CD8-positive, alpha-beta memory T cell (primary cell): ENCODE data around the gene TSTD1. TPM values are rescaled to one million over a fixed set of nuclear protein-coding genes. Genes with fewer than 3 reads are reported as not detected.
A peak's percentile ranks its signal among the peaks of the same experiment; 100 is the strongest.
"Not testable (repeated sequence)": the region's sequence is repeated elsewhere in the genome, so short reads cannot be mapped to it uniquely, and the experiment has no call there.

Experiments used
- CTCF ChIA-PET: fragments of 350-600 bp; sonication (Branson Sonifier 250); formaldehyde crosslinking; loops from one replicate; lab custom pipeline; 2021; ENCODE audit warnings: antibody characterized with exemption; lab: Charles Lee
- POLR2A ChIA-PET: fragments of 350-600 bp; sonication (Branson Sonifier 250); formaldehyde crosslinking; loops from one replicate; lab custom pipeline; 2021; ENCODE audit warnings: antibody characterized with exemption; lab: Charles Lee
- DNase-seq, 5 donors: peaks; one replicate each; pipeline versions ENCODE4 v3.0.0 to v3.0.0-alpha.2; 2020 to 2022; ENCODE audit warnings: mixed read lengths in 1 of 5
- H3K27ac ChIP-seq: one replicate; pipeline ENCODE4 v1.7.0; 2013; ENCODE audit warnings: low read depth, mild to moderate bottlenecking, low read length, moderate library complexity
- H3K27me3 ChIP-seq: 2 replicates; pipeline ENCODE4 v1.7.0; 2013; ENCODE audit warnings: low read length, mild to moderate bottlenecking; ENCODE audit not compliant: insufficient read depth, poor library complexity, severe bottlenecking
- H3K36me3 ChIP-seq: 2 replicates; pipeline ENCODE4 v1.7.0; 2013; ENCODE audit warnings: mild to moderate bottlenecking, low read length, moderate library complexity; ENCODE audit not compliant: insufficient read depth
- H3K4me1 ChIP-seq: 2 replicates; pipeline ENCODE4 v1.7.0; 2013; ENCODE audit warnings: mild to moderate bottlenecking, low read length, moderate library complexity; ENCODE audit not compliant: insufficient read depth
- H3K4me3 ChIP-seq: 2 replicates; pipeline ENCODE4 v1.7.0; 2013; ENCODE audit warnings: mild to moderate bottlenecking, low read length
- H3K9me3 ChIP-seq: 2 replicates; pipeline ENCODE4 v1.7.0; 2013; ENCODE audit warnings: mild to moderate bottlenecking, low read length
- H3K27ac Mint-ChIP-seq, 8 donors: one replicate each; pipeline ENCODE4 v1.8.0; 2020 to 2021; ENCODE audit warnings: mixed read lengths in 8 of 8, mild to moderate bottlenecking in 6 of 8, inconsistent platforms in 3 of 8, moderate library complexity in 3 of 8
- H3K27me3 Mint-ChIP-seq, 2 donors: one replicate each; pipeline ENCODE4 v1.8.0; 2020 to 2021; ENCODE audit warnings: mixed read lengths in 2 of 2, mild to moderate bottlenecking in 1 of 2, moderate library complexity in 1 of 2
- H3K36me3 Mint-ChIP-seq, 3 donors: one replicate each; pipeline ENCODE4 v1.8.0; 2020 to 2021; ENCODE audit warnings: mixed read lengths in 3 of 3, inconsistent platforms in 1 of 3, mild to moderate bottlenecking in 1 of 3
- H3K4me1 Mint-ChIP-seq, 3 donors: one replicate each; pipeline ENCODE4 v1.8.0; 2020 to 2021; ENCODE audit warnings: mixed read lengths in 3 of 3, inconsistent platforms in 1 of 3, mild to moderate bottlenecking in 1 of 3
- H3K4me3 Mint-ChIP-seq, 7 donors: one replicate each; pipeline ENCODE4 v1.8.0; 2020 to 2021; ENCODE audit warnings: mixed read lengths in 7 of 7, mild to moderate bottlenecking in 6 of 7, moderate library complexity in 4 of 7, inconsistent platforms in 2 of 7
- H3K9me3 Mint-ChIP-seq, 5 donors: one replicate each; pipeline ENCODE4 v1.8.0; 2020 to 2022; ENCODE audit warnings: mixed read lengths in 5 of 5, mild to moderate bottlenecking in 3 of 5, moderate library complexity in 2 of 5, inconsistent platforms in 1 of 5
- polyA plus RNA-seq: library from polyadenylated mRNA; unstranded; fragments of 300-500 nt; fragmentation: Illumina TruSeq; gene quantifications from one replicate; pipeline ENCODE4 v1.2.3, GENCODE V29; 2021
- total RNA-seq, 2 experiments: library from RNA; stranded (reverse); gene quantifications; one replicate each; pipeline ENCODE4 v1.2.3, GENCODE V29; 2021

TSTD1 gene
- total and polyA plus RNA-seq, 3 experiments from 2014 or later: 40.2 to 288 (median 46.1) TPM

DNA sequence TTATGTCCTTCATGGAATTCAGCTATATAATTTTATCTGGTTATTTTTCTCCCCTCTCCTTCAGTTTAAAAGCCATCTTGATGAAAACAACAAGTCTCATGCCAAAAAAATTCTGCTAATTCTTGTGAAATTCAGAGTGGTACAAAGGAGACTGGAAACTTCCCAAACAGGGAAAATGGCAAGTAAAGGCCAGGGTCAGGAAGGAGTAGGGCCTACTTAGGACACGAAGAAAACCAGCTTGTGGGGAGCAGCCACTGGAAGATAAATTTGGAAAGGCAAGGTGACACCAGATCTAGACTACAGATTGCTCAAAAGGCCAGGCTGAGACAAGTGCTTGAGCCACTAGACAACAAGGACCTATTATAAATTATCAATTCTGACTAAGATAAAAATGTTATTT, 6.4 kb downstream of the TSTD1 start:
- H3K27me3 Mint-ChIP-seq: no peaks in the 10 kb centered on the region
- DNase-seq: no peak
- H3K27ac Mint-ChIP-seq: no peak overlapping the region
- Histone ChIP-seq H3K9me3 (no peaks in the 10 kb centered on the region), H3K36me3 (no peaks in the 10 kb centered on the region), H3K4me3 (no peak overlapping the region), H3K27ac (no peak overlapping the region), H3K27me3 (no peaks in the 10 kb centered on the region), H3K4me1 (peaks cover 4% of the 10 kb centered on the region)
- H3K4me3 Mint-ChIP-seq: no peak overlapping the region
- H3K4me1 Mint-ChIP-seq: peaks cover 7 to 23% (median 18%) of the 10 kb centered on the region in 3 donors
- H3K9me3 Mint-ChIP-seq: no peaks in the 10 kb centered on the region
- H3K36me3 Mint-ChIP-seq: peaks cover 0 to 5% (median 0%) of the 10 kb centered on the region in 3 donors
- ChIA-PET CTCF (interaction anchor here (1.1 to 3.3 kb wide), 2 partner anchors 11 to 34 kb away, joined by 4 to 16 read pairs; partner anchors contain the start of gene F11R), POLR2A (no interaction called here)

DNA sequence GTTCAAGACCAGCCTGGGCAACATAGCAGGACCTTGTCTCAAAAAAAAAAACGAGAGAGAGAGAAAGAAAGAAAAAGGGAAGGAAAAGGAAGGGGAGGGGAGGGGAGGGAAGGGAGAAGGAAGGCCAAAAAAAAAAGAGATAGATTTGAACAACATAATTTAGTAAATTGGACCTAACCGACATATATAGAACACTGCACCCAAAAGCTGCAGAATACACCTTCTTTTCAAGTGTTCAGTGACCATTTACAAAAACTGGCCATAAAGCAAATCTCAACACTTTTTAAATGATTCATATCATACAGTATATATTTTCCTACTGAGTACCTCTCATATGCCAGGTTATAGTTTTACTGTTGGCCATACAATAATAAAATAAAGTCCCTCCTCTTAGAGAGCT, 6.9 kb downstream of the TSTD1 start:
- POLR2A ChIA-PET: no interaction called here
- Histone ChIP-seq H3K9me3 (no peaks in the 10 kb centered on the region), H3K4me3 (no peak overlapping the region), H3K4me1 (no peaks in the 10 kb centered on the region), H3K27me3 (no peaks in the 10 kb centered on the region), H3K36me3 (no peaks in the 10 kb centered on the region), H3K27ac (no peak overlapping the region)
- H3K27me3 Mint-ChIP-seq: no peaks in the 10 kb centered on the region
- CTCF ChIA-PET: interaction anchor here (3.3 kb wide), 1 partner anchor 34 kb away, joined by 16 read pairs; no protein-coding TSS in a partner anchor
- H3K27ac Mint-ChIP-seq: peak overlapping the region in 2 of 8 donors; percentile 15 to 30
- no peak for DNase-seq
- H3K9me3 Mint-ChIP-seq: peaks cover 0 to 2% (median 0%) of the 10 kb centered on the region in 5 donors
- peaks cover 2 to 8% (median 4%) of the 10 kb centered on the region in 3 donors for H3K36me3 Mint-ChIP-seq
- H3K4me1 Mint-ChIP-seq: peaks cover 7 to 19% (median 18%) of the 10 kb centered on the region in 3 donors
- no peak overlapping the region for H3K4me3 Mint-ChIP-seq

DNA sequence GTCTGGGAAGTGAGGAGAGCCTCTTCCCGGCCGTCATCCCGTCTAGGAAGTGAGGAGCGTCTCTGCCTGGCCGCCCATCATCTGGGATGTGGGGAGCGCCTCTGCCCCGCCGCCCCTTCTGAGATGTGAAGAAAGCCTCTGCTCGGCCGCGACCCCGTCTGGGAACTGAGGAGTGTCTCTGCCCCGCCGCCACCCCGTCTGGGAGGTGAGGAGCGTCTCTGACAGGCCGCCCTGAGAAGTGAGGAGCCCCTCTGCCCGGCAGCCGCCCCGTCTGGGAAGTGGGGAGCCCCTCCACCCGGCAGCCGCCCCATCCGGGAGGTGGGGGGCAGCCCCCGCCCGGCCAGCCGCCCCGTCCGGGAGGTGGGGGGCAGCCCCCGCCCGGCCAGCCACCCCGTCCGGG, 9.3 kb downstream of the TSTD1 start:
- H3K36me3 Mint-ChIP-seq: peaks cover 3 to 10% (median 6%) of the 10 kb centered on the region in 3 donors
- H3K27ac ChIP-seq, POLR2A ChIA-PET, H3K27ac Mint-ChIP-seq, H3K27me3 Mint-ChIP-seq, DNase-seq, H3K4me3 ChIP-seq, H3K9me3 ChIP-seq, CTCF ChIA-PET, H3K27me3 ChIP-seq, H3K4me1 ChIP-seq, H3K4me3 Mint-ChIP-seq, H3K9me3 Mint-ChIP-seq, H3K36me3 ChIP-seq: not testable (repeated sequence)
- H3K4me1 Mint-ChIP-seq: peaks cover 7 to 24% (median 14%) of the 10 kb centered on the region in 3 donors

DNA sequence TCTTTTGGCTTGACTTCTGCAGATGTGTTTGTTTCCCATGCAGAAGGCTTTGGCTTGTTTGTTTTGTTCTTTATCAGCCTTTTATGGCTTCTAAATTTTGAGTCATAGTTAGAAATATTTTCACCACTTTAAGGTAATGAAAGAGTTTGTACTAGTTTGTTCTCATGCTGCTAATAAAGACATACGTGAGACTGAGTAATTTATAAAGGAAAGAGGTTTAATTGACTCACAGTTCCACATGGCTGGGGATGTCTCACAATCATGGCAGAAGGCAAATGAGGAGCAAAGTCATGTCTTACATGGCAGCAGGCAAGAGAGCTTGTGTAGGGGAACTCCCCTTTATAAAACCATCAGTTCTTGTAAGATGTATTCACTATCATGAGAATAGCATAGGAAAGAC, 11.8 kb downstream of the TSTD1 start:
- H3K9me3 ChIP-seq, H3K27ac ChIP-seq, H3K27me3 ChIP-seq, H3K4me3 ChIP-seq, H3K9me3 Mint-ChIP-seq, DNase-seq, H3K4me1 ChIP-seq, H3K27ac Mint-ChIP-seq, H3K4me3 Mint-ChIP-seq, POLR2A ChIA-PET, H3K36me3 ChIP-seq, H3K27me3 Mint-ChIP-seq: not testable (repeated sequence)
- Mint-ChIP-seq H3K36me3 (peaks cover 3 to 10% (median 6%) of the 10 kb centered on the region in 3 donors), H3K4me1 (peaks cover 5 to 21% (median 13%) of the 10 kb centered on the region in 3 donors)
- CTCF ChIA-PET: interaction anchor here (0.6 kb wide), 1 partner anchor 36 kb away, joined by 3 read pairs; no protein-coding TSS in a partner anchor

DNA sequence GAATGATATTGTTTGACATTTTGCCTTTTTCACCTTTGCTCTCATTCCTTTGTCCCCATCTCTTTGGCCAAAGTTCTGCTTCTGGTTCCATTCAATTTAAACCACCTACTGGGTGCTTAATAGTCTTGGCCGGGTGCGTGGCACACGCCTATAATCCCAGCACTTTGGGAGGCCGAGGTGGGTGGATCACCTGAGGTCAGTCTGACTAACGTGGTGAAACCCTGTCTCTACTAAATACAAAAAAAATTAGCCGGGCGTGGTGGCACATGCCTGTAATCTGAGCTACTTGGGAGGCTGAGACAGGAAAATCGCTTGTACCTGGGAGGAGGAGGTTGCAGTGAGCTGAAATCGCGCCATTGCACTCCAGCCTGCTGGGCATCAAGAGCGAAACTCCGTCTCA, 16.3 kb downstream of the TSTD1 start:
- ChIA-PET POLR2A (interaction anchor here (2.9 kb wide), 1 partner anchor 16 kb away, joined by 20 read pairs; the partner anchor contains the start of gene TSTD1), CTCF (interaction anchor here (1.7 kb wide), 1 partner anchor 18 kb away, joined by 4 read pairs; no protein-coding TSS in a partner anchor)
- not testable (repeated sequence) for H3K27ac ChIP-seq, H3K27me3 Mint-ChIP-seq, DNase-seq, H3K27me3 ChIP-seq, H3K9me3 Mint-ChIP-seq, H3K9me3 ChIP-seq, H3K36me3 Mint-ChIP-seq, H3K4me3 ChIP-seq, H3K36me3 ChIP-seq
- peak overlapping the region in 6 of 7 donors; percentile 24 to 94 (median 77) for H3K4me3 Mint-ChIP-seq
- peak overlapping the region in 7 of 8 donors; percentile 26 to 91 (median 57) for H3K27ac Mint-ChIP-seq
- peaks cover 26% of the 10 kb centered on the region for H3K4me1 ChIP-seq
- peaks cover 20 to 50% (median 46%) of the 10 kb centered on the region in 3 donors for H3K4me1 Mint-ChIP-seq

DNA sequence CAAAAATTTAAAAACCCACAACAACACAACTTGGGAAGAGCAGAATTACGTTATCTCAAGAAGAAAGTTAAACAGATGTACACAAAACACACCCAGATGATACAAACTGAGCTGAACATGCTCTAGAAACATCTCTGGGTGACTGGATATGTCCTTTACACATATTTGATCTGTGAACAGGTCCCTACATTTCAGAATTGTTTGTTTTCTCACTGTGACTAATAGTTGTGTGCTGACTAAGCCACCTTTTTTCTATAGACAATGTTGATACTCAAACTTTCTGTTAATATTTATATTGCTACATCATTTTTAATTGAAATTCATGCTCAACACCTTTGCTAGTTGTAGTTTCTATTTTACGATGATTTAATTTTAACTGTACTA, 16.8 kb downstream of the TSTD1 start:
- H3K4me1 Mint-ChIP-seq: peaks cover 19 to 55% (median 43%) of the 10 kb centered on the region in 3 donors
- POLR2A ChIA-PET: interaction anchor here (0.7 to 2.9 kb wide), 5 partner anchors 8 to 76 kb away, joined by 3 to 20 read pairs (median 4); partner anchors contain the start of genes ARHGAP30, KLHDC9 and TSTD1
- no peak for DNase-seq
- peaks cover 26% of the 10 kb centered on the region for H3K4me1 ChIP-seq
- H3K9me3 ChIP-seq: no peaks in the 10 kb centered on the region
- CTCF ChIA-PET: interaction anchor here (0.7 to 2.4 kb wide), 5 partner anchors 11 to 75 kb away, joined by 3 to 16 read pairs (median 6); partner anchors contain the start of genes KLHDC9 and TSTD1
- peak overlapping the region in 6 of 7 donors; percentile 85 to 94 (median 91) for H3K4me3 Mint-ChIP-seq
- H3K4me3 ChIP-seq: no peak overlapping the region
- H3K36me3 ChIP-seq: no peaks in the 10 kb centered on the region
- peaks cover 0 to 2% (median 0%) of the 10 kb centered on the region in 5 donors for H3K9me3 Mint-ChIP-seq
- H3K27ac Mint-ChIP-seq: peak overlapping the region in 7 of 8 donors; percentile 29 to 97 (median 95)
- H3K27ac ChIP-seq: peak overlapping the region; percentile 71
- peaks cover 2 to 7% (median 3%) of the 10 kb centered on the region in 3 donors for H3K36me3 Mint-ChIP-seq
- H3K27me3 Mint-ChIP-seq: no peaks in the 10 kb centered on the region
- no peaks in the 10 kb centered on the region for H3K27me3 ChIP-seq

DNA sequence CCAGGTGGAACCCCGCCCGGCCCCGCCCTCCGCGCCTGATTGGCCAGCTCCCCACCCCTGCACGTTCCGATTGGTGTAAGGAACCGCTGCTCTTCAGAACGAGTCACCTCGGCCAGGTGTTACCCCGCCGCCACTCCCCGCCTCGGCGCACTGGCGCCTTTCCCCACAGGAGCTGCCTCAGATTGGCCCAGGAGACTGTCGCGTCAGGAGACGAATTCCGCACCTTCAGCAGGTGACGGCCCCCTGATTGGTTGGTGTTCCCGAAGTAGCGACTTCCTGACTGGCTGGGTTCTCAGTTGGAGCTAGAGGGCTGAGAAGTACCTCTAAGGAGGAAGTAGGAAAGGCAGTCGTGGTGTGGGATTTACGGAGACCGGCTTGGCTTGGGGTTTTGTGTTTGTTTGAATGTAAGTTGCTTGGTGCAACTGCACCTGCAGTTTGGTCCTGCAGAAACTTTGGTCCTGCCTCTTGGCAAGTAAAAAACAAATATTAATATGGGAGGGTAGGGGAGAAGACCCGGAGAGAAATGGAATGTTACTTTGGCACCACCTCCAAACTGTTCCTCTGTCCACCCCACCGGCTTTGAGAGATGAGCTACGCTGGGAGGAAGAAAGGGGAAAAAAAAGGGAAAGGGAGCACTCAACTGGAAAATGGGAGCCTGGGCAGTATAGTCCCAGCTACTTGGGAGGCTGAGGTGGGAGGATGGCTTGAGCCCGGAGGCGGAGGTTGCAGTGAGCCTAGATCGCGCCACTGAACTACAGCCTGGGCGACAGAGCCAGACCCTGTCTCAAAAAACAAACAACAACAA, 17.4 kb downstream of the TSTD1 start:
- Histone ChIP-seq H3K9me3 (no peaks in the 10 kb centered on the region), H3K4me3 (peak overlapping the region; percentile 99), H3K27me3 (no peaks in the 10 kb centered on the region), H3K4me1 (peaks cover 26% of the 10 kb centered on the region), H3K27ac (peak overlapping the region; percentile 71), H3K36me3 (no peaks in the 10 kb centered on the region)
- POLR2A ChIA-PET: interaction anchor here (0.6 to 2.9 kb wide), 8 partner anchors 9 to 204 kb away, joined by 3 to 20 read pairs (median 4); partner anchors contain the start of genes ARHGAP30, KLHDC9, TSTD1 and UFC1
- CTCF ChIA-PET: interaction anchor here (0.7 to 4.1 kb wide), 13 partner anchors 12 to 76 kb away, joined by 3 to 26 read pairs (median 5); partner anchors contain the start of genes KLHDC9, TSTD1 and USF1
- Mint-ChIP-seq H3K36me3 (peaks cover 0 to 3% (median 0%) of the 10 kb centered on the region in 3 donors), H3K9me3 (no peaks in the 10 kb centered on the region), H3K4me3 (peak overlapping the region; percentile 85 to 94 (median 91)), H3K4me1 (peaks cover 19 to 60% (median 40%) of the 10 kb centered on the region in 3 donors), H3K27me3 (no peaks in the 10 kb centered on the region), H3K27ac (peak overlapping the region; percentile 66 to 97 (median 95))
- peak; percentile 85 to 95 (median 91) for DNase-seq
